ENCODE measurements around the gene LRRC66. TPM values are rescaled to one million over a fixed set of nuclear protein-coding genes. Genes with fewer than 3 reads are reported as not detected.
A peak's percentile ranks its signal among the peaks of the same experiment; 100 is the strongest.

LRRC66 gene, protein sequence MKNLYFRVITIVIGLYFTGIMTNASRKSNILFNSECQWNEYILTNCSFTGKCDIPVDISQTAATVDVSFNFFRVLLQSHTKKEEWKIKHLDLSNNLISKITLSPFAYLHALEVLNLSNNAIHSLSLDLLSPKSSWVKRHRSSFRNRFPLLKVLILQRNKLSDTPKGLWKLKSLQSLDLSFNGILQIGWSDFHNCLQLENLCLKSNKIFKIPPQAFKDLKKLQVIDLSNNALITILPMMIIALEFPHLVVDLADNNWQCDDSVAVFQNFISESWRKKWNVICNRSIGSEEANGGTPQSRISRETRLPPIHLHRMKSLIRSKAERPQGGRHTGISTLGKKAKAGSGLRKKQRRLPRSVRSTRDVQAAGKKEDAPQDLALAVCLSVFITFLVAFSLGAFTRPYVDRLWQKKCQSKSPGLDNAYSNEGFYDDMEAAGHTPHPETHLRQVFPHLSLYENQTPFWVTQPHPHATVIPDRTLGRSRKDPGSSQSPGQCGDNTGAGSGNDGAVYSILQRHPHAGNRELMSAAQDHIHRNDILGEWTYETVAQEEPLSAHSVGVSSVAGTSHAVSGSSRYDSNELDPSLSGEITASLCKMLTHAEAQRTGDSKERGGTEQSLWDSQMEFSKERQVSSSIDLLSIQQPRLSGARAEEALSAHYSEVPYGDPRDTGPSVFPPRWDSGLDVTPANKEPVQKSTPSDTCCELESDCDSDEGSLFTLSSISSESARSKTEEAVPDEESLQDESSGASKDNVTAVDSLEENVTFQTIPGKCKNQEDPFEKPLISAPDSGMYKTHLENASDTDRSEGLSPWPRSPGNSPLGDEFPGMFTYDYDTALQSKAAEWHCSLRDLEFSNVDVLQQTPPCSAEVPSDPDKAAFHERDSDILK
- under 1 TPM; 0.33 to 0.78 TPM for total RNA-seq

DNA sequence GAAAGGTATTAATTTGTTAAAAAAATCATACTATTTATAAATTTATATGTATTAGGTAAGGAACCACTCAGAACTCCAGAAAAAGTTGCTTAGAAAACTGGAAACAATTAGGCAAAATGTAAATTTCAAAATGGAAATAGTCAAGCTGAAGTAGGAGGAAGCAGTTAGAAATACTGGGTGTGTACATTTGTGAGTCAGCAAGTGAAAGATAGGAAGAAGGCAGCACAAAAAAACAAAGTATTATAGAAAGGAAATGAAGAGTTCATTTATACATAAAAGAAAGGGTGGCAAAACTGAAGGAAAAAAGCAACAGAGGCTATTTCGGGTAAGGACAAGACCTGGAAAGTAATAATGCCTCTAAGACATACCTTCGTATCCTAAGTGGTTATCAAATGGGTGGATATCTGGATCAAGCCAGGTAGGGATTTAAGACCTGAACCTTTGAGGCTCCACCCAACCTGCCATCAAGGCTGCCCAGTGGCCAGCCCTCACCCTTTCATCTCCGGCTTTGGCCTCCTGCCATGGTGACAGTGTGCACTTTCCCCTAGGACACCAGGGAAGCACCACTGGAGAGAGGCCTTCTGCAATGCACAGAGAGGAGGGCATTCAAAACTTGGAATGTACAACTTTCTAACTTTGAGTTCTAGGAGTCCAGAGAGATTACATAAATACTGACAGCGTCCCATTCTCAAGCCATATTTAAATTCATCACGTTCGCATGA, at the start of gene LRRC66:
Gene LRRC66 (minus strand): TSS at position 428 of the 722 bp plus-strand sequence. CDS start 2,750 bp downstream, outside the sequence.
- intact Hi-C loops (cut with DNase I) = loop anchor here (10.0 kb wide), 1 partner anchor 135 kb away; no protein-coding TSS in a partner anchor
- Histone ChIP-seq H3K36me3 (replicated peaks in 1 of 2; ENCODE audit: insufficient read depth in 1 of 2, low read depth in 2 of 2) (no peaks in the 10 kb centered on the region), H3K4me1 (peaks cover 8% of the 10 kb centered on the region), H3K27me3 (no peaks in the 10 kb centered on the region), H3K9me3 (no peaks in the 10 kb centered on the region), H3K27ac (no peak within 1 kb of the TSS), H3K4me3 (no peak within 1 kb of the TSS)
- WGBS, 2 donors = 83 to 84% methylated on average over 6 of the region's 6 CpGs
- TF ChIP-seq POLR2A (IDR thresholded peaks at IDR 0.05) = no peak
- TF ChIP-seq, protein P1, sequence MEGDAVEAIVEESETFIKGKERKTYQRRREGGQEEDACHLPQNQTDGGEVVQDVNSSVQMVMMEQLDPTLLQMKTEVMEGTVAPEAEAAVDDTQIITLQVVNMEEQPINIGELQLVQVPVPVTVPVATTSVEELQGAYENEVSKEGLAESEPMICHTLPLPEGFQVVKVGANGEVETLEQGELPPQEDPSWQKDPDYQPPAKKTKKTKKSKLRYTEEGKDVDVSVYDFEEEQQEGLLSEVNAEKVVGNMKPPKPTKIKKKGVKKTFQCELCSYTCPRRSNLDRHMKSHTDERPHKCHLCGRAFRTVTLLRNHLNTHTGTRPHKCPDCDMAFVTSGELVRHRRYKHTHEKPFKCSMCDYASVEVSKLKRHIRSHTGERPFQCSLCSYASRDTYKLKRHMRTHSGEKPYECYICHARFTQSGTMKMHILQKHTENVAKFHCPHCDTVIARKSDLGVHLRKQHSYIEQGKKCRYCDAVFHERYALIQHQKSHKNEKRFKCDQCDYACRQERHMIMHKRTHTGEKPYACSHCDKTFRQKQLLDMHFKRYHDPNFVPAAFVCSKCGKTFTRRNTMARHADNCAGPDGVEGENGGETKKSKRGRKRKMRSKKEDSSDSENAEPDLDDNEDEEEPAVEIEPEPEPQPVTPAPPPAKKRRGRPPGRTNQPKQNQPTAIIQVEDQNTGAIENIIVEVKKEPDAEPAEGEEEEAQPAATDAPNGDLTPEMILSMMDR (IDR thresholded peaks at IDR 0.05) = no peak
- ATAC-seq (no peak), DNase-seq (peak in 2 of 4 donors; percentile 8 to 12)

DNA sequence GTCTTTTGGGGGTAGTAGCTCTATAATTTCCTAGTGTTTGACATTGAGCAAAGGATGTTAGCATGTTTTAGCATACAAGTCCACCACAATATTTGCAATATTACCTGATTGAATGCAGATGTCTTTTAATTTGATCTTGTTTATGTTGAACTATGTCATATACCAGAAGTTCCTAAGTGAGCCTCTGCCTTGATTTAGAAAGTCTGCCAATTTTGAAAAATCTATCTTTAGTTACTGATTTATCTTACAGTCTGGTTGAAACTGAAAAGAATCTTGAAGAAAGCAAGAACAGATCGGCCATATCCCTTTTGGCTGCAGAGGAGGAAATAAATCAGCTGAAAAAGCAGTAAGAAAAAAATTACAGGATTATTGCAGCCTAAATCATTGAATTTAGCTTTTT, 49.4 kb upstream of the LRRC66 start:
- ATAC-seq (no peak), DNase-seq (no peak)
- no peak for TF ChIP-seq POLR2A (IDR thresholded peaks at IDR 0.05)
- no peak overlapping the region for H3K27ac ChIP-seq
- 28 to 36% methylated on average over 1 of the region's 1 CpG for WGBS, 2 donors
- no peaks in the 10 kb centered on the region for H3K36me3 ChIP-seq (replicated peaks in 1 of 2; ENCODE audit: insufficient read depth in 1 of 2, low read depth in 2 of 2)
- intact Hi-C loops (cut with DNase I) = no loop called here
- no peak overlapping the region for H3K4me3 ChIP-seq
- no peaks in the 10 kb centered on the region for H3K27me3 ChIP-seq
- no peaks in the 10 kb centered on the region for H3K9me3 ChIP-seq
- no peaks in the 10 kb centered on the region for H3K4me1 ChIP-seq

DNA sequence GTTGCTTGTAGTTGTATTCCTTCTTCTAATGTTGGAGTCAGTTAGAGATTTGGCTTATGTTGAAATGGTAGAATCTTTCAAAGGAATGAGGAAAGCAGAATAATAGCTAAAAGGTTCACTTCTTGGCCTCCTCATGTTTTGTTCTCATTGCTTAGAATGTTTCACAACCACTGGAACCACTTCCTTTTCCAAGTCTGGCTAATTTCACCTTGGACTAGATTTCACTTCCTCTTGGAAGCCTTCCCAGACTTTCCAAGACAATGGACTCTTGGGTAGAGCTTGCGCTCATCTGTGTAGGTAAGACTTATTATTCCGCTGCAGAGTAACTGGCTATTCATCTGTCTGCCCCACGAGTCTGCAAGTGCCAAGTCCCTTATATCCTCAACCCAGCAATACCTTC, 39.2 kb upstream of the LRRC66 start:
- peak; percentile 68 for ATAC-seq
- H3K27ac ChIP-seq = peak overlapping the region in 2 of 4 donors; percentile 30 to 47
- peaks cover 14% of the 10 kb centered on the region for H3K4me1 ChIP-seq
- H3K4me3 ChIP-seq = no peak overlapping the region
- TF ChIP-seq, protein P1 (IDR thresholded peaks at IDR 0.05) = no peak
- no peak for TF ChIP-seq POLR2A (IDR thresholded peaks at IDR 0.05)
- H3K27me3 ChIP-seq = no peaks in the 10 kb centered on the region
- no peaks in the 10 kb centered on the region for H3K36me3 ChIP-seq (replicated peaks in 1 of 2; ENCODE audit: insufficient read depth in 1 of 2, low read depth in 2 of 2)
- no peaks in the 10 kb centered on the region for H3K9me3 ChIP-seq
- peak in 1 of 4 donors; percentile 33 for DNase-seq
- 32 to 57% methylated on average over 3 of the region's 3 CpGs for WGBS, 2 donors
- intact Hi-C loops (cut with DNase I) = no loop called here

DNA sequence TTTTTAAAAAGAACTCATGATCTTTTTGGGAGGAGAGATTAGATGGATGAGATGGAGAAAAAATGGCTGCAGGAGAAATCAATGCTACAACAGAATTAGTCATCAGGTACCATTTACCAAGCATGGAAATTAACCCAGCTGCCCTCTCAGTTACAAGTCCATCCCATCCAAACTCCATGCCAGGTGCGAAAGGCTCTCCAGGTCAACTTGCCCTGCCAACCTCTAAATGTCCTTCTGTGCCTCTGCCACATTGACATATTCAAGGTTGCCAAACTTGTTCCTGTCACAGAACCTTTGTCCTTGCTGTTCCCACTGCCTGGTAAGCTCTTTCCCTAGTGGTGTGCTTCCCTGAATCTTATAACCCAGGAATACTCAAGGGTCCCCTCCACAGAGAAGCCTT, 38.1 kb upstream of the LRRC66 start:
- H3K36me3 ChIP-seq (replicated peaks in 1 of 2; ENCODE audit: insufficient read depth in 1 of 2, low read depth in 2 of 2) = no peaks in the 10 kb centered on the region
- no peaks in the 10 kb centered on the region for H3K27me3 ChIP-seq
- DNase-seq (no peak), ATAC-seq (no peak)
- peaks cover 14% of the 10 kb centered on the region for H3K4me1 ChIP-seq
- 87% methylated on average over 1 of the region's 1 CpG for WGBS, 2 donors
- H3K4me3 ChIP-seq = no peak overlapping the region
- H3K9me3 ChIP-seq = no peaks in the 10 kb centered on the region
- TF ChIP-seq, protein P1 (IDR thresholded peaks at IDR 0.05) = no peak
- TF ChIP-seq POLR2A (IDR thresholded peaks at IDR 0.05) = no peak
- H3K27ac ChIP-seq = no peak overlapping the region
- intact Hi-C loops (cut with DNase I) = no loop called here

DNA sequence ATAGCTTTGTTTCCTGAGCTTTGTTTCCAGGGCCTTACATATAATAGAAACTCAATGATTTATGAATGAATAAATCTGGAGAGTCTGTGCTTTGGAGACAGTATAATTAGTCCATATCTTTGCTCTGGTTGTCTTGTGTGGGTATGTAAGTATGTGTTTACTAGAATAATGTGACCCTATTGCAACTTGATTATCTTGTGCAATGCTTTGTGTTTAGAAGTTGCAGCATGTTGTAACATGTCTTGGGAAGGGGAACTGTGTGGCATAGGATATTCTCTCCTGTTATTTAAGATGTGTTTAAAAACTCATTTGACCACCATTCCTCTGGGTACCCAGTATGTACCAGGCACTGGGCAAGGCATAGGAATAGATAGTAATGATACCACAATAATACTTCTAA, 37.0 kb upstream of the LRRC66 start:
- Histone ChIP-seq H3K4me3 (no peak overlapping the region), H3K27ac (no peak overlapping the region), H3K9me3 (no peaks in the 10 kb centered on the region), H3K27me3 (no peaks in the 10 kb centered on the region), H3K36me3 (replicated peaks in 1 of 2; ENCODE audit: insufficient read depth in 1 of 2, low read depth in 2 of 2) (no peaks in the 10 kb centered on the region), H3K4me1 (peaks cover 14% of the 10 kb centered on the region)
- intact Hi-C loops (cut with DNase I) = no loop called here
- TF ChIP-seq, protein P1 (IDR thresholded peaks at IDR 0.05) = no peak
- no peak for TF ChIP-seq POLR2A (IDR thresholded peaks at IDR 0.05)
- DNase-seq = no peak
- no peak for ATAC-seq

Data from body of pancreas (tissue), 4 donors.